Measurements from ENCODE around the gene GDPD5. TPM values are rescaled to one million over a fixed set of nuclear protein-coding genes. Genes with fewer than 3 reads are reported as not detected.

GDPD5 gene
- total RNA-seq, 2 experiments from 2014 or later, result 13.5 to 57.3 TPM

DNA sequence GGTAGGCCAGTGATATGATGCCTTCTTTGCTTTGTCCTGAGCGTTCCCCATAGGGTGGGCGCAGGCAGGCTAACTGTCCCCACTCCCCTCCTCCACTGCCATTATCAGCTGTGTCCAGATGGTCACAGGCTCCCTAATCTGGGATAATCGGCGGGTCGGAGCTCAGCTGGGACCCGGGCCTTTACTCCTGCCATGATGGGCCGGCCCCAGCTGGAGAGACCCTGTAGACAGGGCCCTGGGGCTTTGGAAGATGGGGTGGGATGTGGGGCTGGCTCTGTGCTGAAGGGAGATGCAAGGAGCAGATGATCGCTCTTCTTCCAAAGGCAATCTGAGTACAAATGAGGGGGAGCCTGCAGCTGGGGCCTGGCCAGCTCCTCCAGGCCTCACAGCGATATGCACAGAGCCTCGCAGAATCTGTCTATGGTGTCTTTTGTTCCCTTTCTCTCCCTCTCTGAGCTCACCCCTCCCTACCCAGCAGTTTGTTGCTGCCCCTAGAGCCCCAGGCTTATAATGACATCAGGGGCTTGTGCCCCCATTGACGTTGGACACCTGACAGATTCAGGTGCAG is 104.6 kb downstream of the GDPD5 start:
- Histone ChIP-seq H3K9me2 (ENCODE audit: insufficient read depth, low read length) (no peaks in the 10 kb centered on the region), H4K20me1 (ENCODE audit: insufficient read depth, low read length) (no peaks in the 10 kb centered on the region), H3K27ac (ENCODE audit: low read depth, low read length, poor library complexity, severe bottlenecking) (no peak overlapping the region), H3K4me3 (ENCODE audit: low read depth, low read length, poor library complexity, severe bottlenecking) (no peak overlapping the region), H3K36me3 (ENCODE audit: insufficient read depth, low read length) (peaks cover 1% of the 10 kb centered on the region; the same call in 1 of the 2 replicates), H3K4me2 (ENCODE audit: low read length) (no peak overlapping the region), H3K9me3 (ENCODE audit: low read length) (no peaks in the 10 kb centered on the region), H2AFZ (ENCODE audit: low read length) (no peak overlapping the region), H3K4me1 (ENCODE audit: insufficient read depth, low read length, poor library complexity, severe bottlenecking) (no peaks in the 10 kb centered on the region), H3K79me2 (ENCODE audit: insufficient read depth, low read depth, low read length) (no peaks in the 10 kb centered on the region)
- TF ChIP-seq EZH2phosphoT487 (IDR thresholded peaks at IDR 0.05; ENCODE audit: borderline replicate concordance, low read depth, low read length), result no peak
- TF ChIP-seq, protein P1, sequence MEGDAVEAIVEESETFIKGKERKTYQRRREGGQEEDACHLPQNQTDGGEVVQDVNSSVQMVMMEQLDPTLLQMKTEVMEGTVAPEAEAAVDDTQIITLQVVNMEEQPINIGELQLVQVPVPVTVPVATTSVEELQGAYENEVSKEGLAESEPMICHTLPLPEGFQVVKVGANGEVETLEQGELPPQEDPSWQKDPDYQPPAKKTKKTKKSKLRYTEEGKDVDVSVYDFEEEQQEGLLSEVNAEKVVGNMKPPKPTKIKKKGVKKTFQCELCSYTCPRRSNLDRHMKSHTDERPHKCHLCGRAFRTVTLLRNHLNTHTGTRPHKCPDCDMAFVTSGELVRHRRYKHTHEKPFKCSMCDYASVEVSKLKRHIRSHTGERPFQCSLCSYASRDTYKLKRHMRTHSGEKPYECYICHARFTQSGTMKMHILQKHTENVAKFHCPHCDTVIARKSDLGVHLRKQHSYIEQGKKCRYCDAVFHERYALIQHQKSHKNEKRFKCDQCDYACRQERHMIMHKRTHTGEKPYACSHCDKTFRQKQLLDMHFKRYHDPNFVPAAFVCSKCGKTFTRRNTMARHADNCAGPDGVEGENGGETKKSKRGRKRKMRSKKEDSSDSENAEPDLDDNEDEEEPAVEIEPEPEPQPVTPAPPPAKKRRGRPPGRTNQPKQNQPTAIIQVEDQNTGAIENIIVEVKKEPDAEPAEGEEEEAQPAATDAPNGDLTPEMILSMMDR (conservative IDR thresholded peaks at IDR 0.05; ENCODE audit: low read length), result no peak
- DNase-seq (ENCODE audit: low spot score), result no peak
- ChIA-PET CTCF (ENCODE audit: unreplicated experiment) (no interaction called here), POLR2A (no interaction called here)
- no TSS peak for BruUV-seq (replicated peaks)
- intact Hi-C loops (cut with micrococcal nuclease; ENCODE audit: unreplicated experiment), result no loop called here

DNA sequence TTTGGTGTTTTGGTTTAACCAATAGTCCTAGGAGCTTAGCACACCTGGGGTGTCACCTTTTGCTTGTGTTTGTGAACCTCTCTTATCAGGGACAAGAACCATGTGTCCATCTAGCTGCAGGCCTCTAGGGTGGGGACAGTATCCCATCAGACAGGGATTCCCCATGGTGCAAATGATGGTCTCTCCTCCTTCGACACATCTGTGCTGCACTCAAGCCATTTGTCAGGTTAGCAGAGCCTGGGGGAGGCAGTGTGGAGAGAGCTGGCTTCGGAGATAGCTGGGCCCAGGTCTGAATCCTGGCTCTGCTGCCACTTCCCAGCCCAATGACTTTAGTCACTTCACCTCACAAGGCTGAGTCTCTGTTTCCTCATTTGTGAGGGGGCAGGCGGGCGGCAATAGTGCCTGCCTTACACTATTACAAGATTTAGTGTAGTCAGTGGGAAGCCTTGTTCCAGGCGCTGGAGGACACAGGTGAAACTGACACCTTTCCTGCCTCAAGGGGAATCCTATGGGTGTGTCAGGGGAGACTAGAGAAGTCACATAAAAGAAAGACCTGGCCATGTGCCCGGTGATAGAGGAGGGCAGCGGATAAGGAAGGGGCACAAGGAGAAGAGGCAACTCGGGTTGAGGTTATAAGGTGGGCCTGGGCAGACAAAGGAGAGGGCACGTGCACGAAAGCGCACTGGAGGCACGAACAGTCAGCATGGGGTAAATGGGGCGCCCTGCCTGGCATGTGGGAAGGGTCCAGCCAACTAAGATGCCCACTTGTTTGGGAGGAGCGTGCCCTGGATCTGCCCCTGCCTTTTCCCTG is 105.3 kb downstream of the GDPD5 start:
- H4K20me1 ChIP-seq (ENCODE audit: insufficient read depth, low read length), result no peaks in the 10 kb centered on the region

More for the DNA sequence above, 105.3 kb downstream of the GDPD5 start:
- DNase-seq (ENCODE audit: low spot score), result no peak
- Histone ChIP-seq H3K27ac (ENCODE audit: low read depth, low read length, poor library complexity, severe bottlenecking) (no peak overlapping the region), H3K9me2 (ENCODE audit: insufficient read depth, low read length) (no peaks in the 10 kb centered on the region), H3K9me3 (ENCODE audit: low read length) (no peaks in the 10 kb centered on the region), H3K4me3 (ENCODE audit: low read depth, low read length, poor library complexity, severe bottlenecking) (no peak overlapping the region), H3K36me3 (ENCODE audit: insufficient read depth, low read length) (peaks cover 5% of the 10 kb centered on the region; the same call in 1 of the 2 replicates), H3K4me1 (ENCODE audit: insufficient read depth, low read length, poor library complexity, severe bottlenecking) (no peaks in the 10 kb centered on the region), H3K79me2 (ENCODE audit: insufficient read depth, low read depth, low read length) (no peaks in the 10 kb centered on the region), H3K4me2 (ENCODE audit: low read length) (no peak overlapping the region), H2AFZ (ENCODE audit: low read length) (no peak overlapping the region)
- BruUV-seq (replicated peaks), result no TSS peak
- ChIA-PET CTCF (ENCODE audit: unreplicated experiment) (no interaction called here), POLR2A (no interaction called here)
- intact Hi-C loops (cut with micrococcal nuclease; ENCODE audit: unreplicated experiment), result no loop called here
- no peak for TF ChIP-seq EZH2phosphoT487 (IDR thresholded peaks at IDR 0.05; ENCODE audit: borderline replicate concordance, low read depth, low read length)
- TF ChIP-seq, protein P1 (conservative IDR thresholded peaks at IDR 0.05; ENCODE audit: low read length), result no peak
